Sigmoid colon (tissue), 7 donors: ENCODE measurements around the gene FBXO2. TPM values are rescaled to one million over a fixed set of nuclear protein-coding genes. Genes with fewer than 3 reads are reported as not detected.

Experiments
- DNase-seq: peaks from one replicate; pipeline ENCODE4 v3.0.0-alpha.2; 2019
- H3K27ac ChIP-seq, 4 donors: fragments of 200-600 bp; sonication (generic); one replicate each; pipeline ENCODE4 v1.5.1; 2016 to 2019; ENCODE audit warnings: mild to moderate bottlenecking in 1 of 4
- H3K27me3 ChIP-seq, 3 donors: fragments of 200-600 bp; sonication (generic); one replicate each; pipeline ENCODE4 v1.5.1; 2019; ENCODE audit warnings: mild to moderate bottlenecking in 1 of 3
- H3K36me3 ChIP-seq, 4 donors: fragments of 200-600 bp; sonication (generic); one replicate each; pipeline ENCODE4 v1.5.1; 2016 to 2019
- H3K4me1 ChIP-seq, 4 donors: fragments of 200-600 bp; sonication (generic); one replicate each; pipeline ENCODE4 v1.5.1; 2017 to 2019
- H3K4me3 ChIP-seq, 4 donors: fragments of 200-600 bp; sonication (generic); one replicate each; pipeline ENCODE4 v1.5.1; 2017 to 2019; ENCODE audit warnings: mild to moderate bottlenecking in 2 of 4, moderate library complexity in 1 of 4
- H3K9me3 ChIP-seq, 4 donors: fragments of 200-600 bp in 3 of 4; sonication (generic) in 3 of 4; one replicate each; pipeline versions ENCODE4 v1.5.1 to v1.6.1; 2013 to 2019
- CTCF ChIP-seq, 4 experiments: fragments of 450-650 bp in 3 of 4; fragments of 200-600 bp in 1 of 4; IDR thresholded peaks; one replicate each; pipeline ENCODE4 v1.5.1; 2016 to 2019; ENCODE audit warnings: antibody characterized with exemption in 4 of 4, mild to moderate bottlenecking in 3 of 4, moderate library complexity in 2 of 4
- EP300 ChIP-seq, 4 donors: sonication (generic); formaldehyde crosslinking; IDR thresholded peaks; one replicate each; pipeline ENCODE4 v1.6.1; 2017; ENCODE audit warnings: antibody characterized with exemption in 4 of 4
- POLR2A ChIP-seq, 2 donors: fragments of 450-650 bp; IDR thresholded peaks; one replicate each; pipeline ENCODE4 v1.6.1; 2016; ENCODE audit warnings: antibody characterized with exemption in 2 of 2, mild to moderate bottlenecking in 2 of 2, moderate library complexity in 2 of 2
- POLR2AphosphoS5 ChIP-seq, 4 donors: sonication (generic); formaldehyde crosslinking; IDR thresholded peaks; one replicate each; pipeline ENCODE4 v1.6.1; 2017; ENCODE audit warnings: antibody characterized with exemption in 4 of 4
- WGBS, 2 donors: extraction: QIAGEN DNeasy Blood & Tissue Kit; methylation state at CpG; one replicate each; pipeline ENCODE4 v1.1.7; 2013; 5-methylcytosine and 5-hydroxymethylcytosine counted together
- intact Hi-C: fragments of 100-400 bp; cut with DNase I; formaldehyde crosslinking; loops from one replicate; pipeline ENCODE4 v1.15.1; 2023
- polyA plus RNA-seq, 3 donors: library from polyadenylated mRNA; stranded (reverse); fragments of 200-250 nt; gene quantifications; one replicate each; pipeline ENCODE4 v1.2.3, GENCODE V29; 2013
- total RNA-seq, 4 donors: library from RNA; depleted of rRNA; stranded (reverse); fragments of >200 nt; gene quantifications; one replicate each; pipeline ENCODE4 v1.1.0, GENCODE V29; 2016
- donor health status: healthy with polysubstance abuse.
- donor health status: Bipolar disorder and iron deficiency.
- donor health status: healthy.

The FBXO2 gene
- total and polyA plus RNA-seq, 7 donors = 1.2 to 9.7 (median 3.9) TPM; not detected in 1

- Histone ChIP-seq H3K4me1 (peaks cover 0 to 19% (median 17%) of the 10 kb centered on the region in 4 donors), H3K27me3 (peaks cover 20 to 57% (median 27%) of the 10 kb centered on the region in 3 donors), H3K36me3 (no peaks in the 10 kb centered on the region), H3K27ac (no peak overlapping the region), H3K4me3 (no peak overlapping the region), H3K9me3 (no peaks in the 10 kb centered on the region)
- DNase-seq = no peak
- TF ChIP-seq EP300 (IDR thresholded peaks at IDR 0.05) (no peak), POLR2AphosphoS5 (IDR thresholded peaks at IDR 0.05) (no peak), CTCF (IDR thresholded peaks at IDR 0.05) (no peak), POLR2A (IDR thresholded peaks at IDR 0.05) (no peak)
- intact Hi-C loops = no loop called here
- 94% methylated on average over 4 of the region's 4 CpGs for WGBS, 2 donors
Observed at GRCh38 chr1:11688506-11688905, 34.3 kb upstream of the FBXO2 start.

GRCh38 chr1:11685210-11685752 lies 31.1 kb upstream of the FBXO2 start:
- intact Hi-C loops = no loop called here
- H3K9me3 ChIP-seq = no peaks in the 10 kb centered on the region
- H3K4me3 ChIP-seq = no peak overlapping the region
- H3K27me3 ChIP-seq = peaks cover 0 to 24% (median 4%) of the 10 kb centered on the region in 3 donors
- DNase-seq = no peak
- TF ChIP-seq POLR2AphosphoS5 (IDR thresholded peaks at IDR 0.05) (no peak), POLR2A (IDR thresholded peaks at IDR 0.05) (no peak)
- H3K36me3 ChIP-seq = no peaks in the 10 kb centered on the region
- WGBS, 2 donors = 91 to 95% methylated on average over 7 of the region's 7 CpGs
- peaks cover 0 to 11% (median 6%) of the 10 kb centered on the region in 4 donors for H3K4me1 ChIP-seq
- H3K27ac ChIP-seq = no peak overlapping the region

- H3K27me3 ChIP-seq = peaks cover 0 to 13% (median 4%) of the 10 kb centered on the region in 3 donors
- no peak for DNase-seq
- 54 to 65% methylated on average over 7 of the region's 7 CpGs for WGBS, 2 donors
- H3K36me3 ChIP-seq = no peaks in the 10 kb centered on the region
- H3K27ac ChIP-seq = no peak overlapping the region
- intact Hi-C loops = no loop called here
- H3K9me3 ChIP-seq = no peaks in the 10 kb centered on the region
- TF ChIP-seq CTCF (IDR thresholded peaks at IDR 0.05) = no peak
- TF ChIP-seq POLR2AphosphoS5 (IDR thresholded peaks at IDR 0.05) = no peak
- TF ChIP-seq POLR2A (IDR thresholded peaks at IDR 0.05) = no peak
- no peak for TF ChIP-seq EP300 (IDR thresholded peaks at IDR 0.05)
- no peak overlapping the region for H3K4me3 ChIP-seq
- H3K4me1 ChIP-seq = peaks cover 0 to 16% (median 12%) of the 10 kb centered on the region in 4 donors
Observed at GRCh38 chr1:11684070-11684469, 29.8 kb upstream of the FBXO2 start.

GRCh38 chr1:11682799-11683198 lies 28.6 kb upstream of the FBXO2 start:
- WGBS, 2 donors = 41 to 62% methylated on average over 1 of the region's 1 CpG
- intact Hi-C loops = no loop called here

More at GRCh38 chr1:11682799-11683198, 28.6 kb upstream of the FBXO2 start:
- no peaks in the 10 kb centered on the region for H3K36me3 ChIP-seq
- H3K4me3 ChIP-seq = no peak overlapping the region
- no peak for DNase-seq
- H3K9me3 ChIP-seq = no peaks in the 10 kb centered on the region
- peaks cover 0 to under 1% (median 0%) of the 10 kb centered on the region in 3 donors for H3K27me3 ChIP-seq
- no peak for TF ChIP-seq POLR2AphosphoS5 (IDR thresholded peaks at IDR 0.05)
- no peak for TF ChIP-seq EP300 (IDR thresholded peaks at IDR 0.05)
- TF ChIP-seq POLR2A (IDR thresholded peaks at IDR 0.05) = no peak
- no peak for TF ChIP-seq CTCF (IDR thresholded peaks at IDR 0.05)
- H3K27ac ChIP-seq = no peak overlapping the region
- peaks cover 0 to 16% (median 12%) of the 10 kb centered on the region in 4 donors for H3K4me1 ChIP-seq
